Neural cell (in vitro differentiated cells): ENCODE measurements around the gene EML6. TPM values are rescaled to one million over a fixed set of nuclear protein-coding genes. Genes with fewer than 3 reads are reported as not detected.

Source experiments
- H2AFZ ChIP-seq: fragments of 200-600, 300-800 bp; sonication (generic), shearing (Covaris generic); 2 replicates; pipeline ENCODE4 v1.6.0; 2014; ENCODE audit warnings: low read depth, mild to moderate bottlenecking, antibody characterized with exemption, low read length, moderate library complexity
- H3F3A ChIP-seq: fragments of 200-600 bp; shearing (Covaris generic); 2 replicates; pipeline ENCODE4 v1.6.1; 2016; ENCODE audit warnings: mild to moderate bottlenecking, moderate library complexity, mixed read lengths, antibody characterized with exemption, low read length; ENCODE audit not compliant: insufficient read depth, poor library complexity, severe bottlenecking
- H3K27ac ChIP-seq: fragments of 200-600, 300-800 bp; sonication (generic), shearing (Covaris generic); 2 replicates; pipeline ENCODE4 v1.5.1; 2014; ENCODE audit warnings: mild to moderate bottlenecking, low read length, moderate library complexity
- H3K27me3 ChIP-seq: fragments of 300-800, 200-600 bp; sonication (generic), shearing (Covaris generic); 2 replicates; pipeline ENCODE4 v1.6.0; 2014; ENCODE audit warnings: mild to moderate bottlenecking, low read depth, low read length, moderate library complexity; ENCODE audit not compliant: insufficient read depth
- H3K36me3 ChIP-seq: fragments of 300-800, 200-600 bp; sonication (generic), shearing (Covaris generic); 2 replicates; pipeline ENCODE4 v1.5.1; 2014; ENCODE audit warnings: mild to moderate bottlenecking, antibody characterized with exemption, low read length, moderate library complexity; ENCODE audit not compliant: insufficient read depth
- H3K4me2 ChIP-seq: fragments of 300-800, 200-600 bp; sonication (generic), shearing (Covaris generic); 2 replicates; pipeline ENCODE4 v1.6.0; 2014; ENCODE audit warnings: mild to moderate bottlenecking, low read length
- H3K4me3 ChIP-seq: fragments of 300-800, 200-600 bp; sonication (generic), shearing (Covaris generic); 2 replicates; pipeline ENCODE4 v1.5.1; 2014; ENCODE audit warnings: mild to moderate bottlenecking, low read length, moderate library complexity
- H3K79me2 ChIP-seq: fragments of 200-600 bp; shearing (Covaris generic); replicated peaks from 2 replicates; pipeline ENCODE4 v1.6.0; 2014; ENCODE audit warnings: mild to moderate bottlenecking, low read length, moderate library complexity; ENCODE audit not compliant: insufficient read depth
- H3K9ac ChIP-seq: fragments of 300-800, 200-600 bp; sonication (generic), shearing (Covaris generic); 2 replicates; pipeline ENCODE4 v1.6.1; 2016; ENCODE audit warnings: mild to moderate bottlenecking, low read length, mixed read lengths
- H3K9me2 ChIP-seq: fragments of 200-600 bp; shearing (Covaris generic); 2 replicates; pipeline ENCODE4 v1.6.1; 2016; ENCODE audit warnings: mild to moderate bottlenecking, low read length, mixed read lengths; ENCODE audit not compliant: insufficient read depth
- H3K9me3 ChIP-seq: fragments of 200-600, 300-800 bp; sonication (generic), shearing (Covaris generic); 2 replicates; pipeline ENCODE4 v1.6.1; 2016; ENCODE audit warnings: mild to moderate bottlenecking, mixed run types, low read length, moderate library complexity, mixed read lengths
- H4K20me1 ChIP-seq: fragments of 200-600 bp; shearing (Covaris generic); 2 replicates; pipeline ENCODE4 v1.6.1; 2016; ENCODE audit warnings: mild to moderate bottlenecking, mixed run types; ENCODE audit not compliant: insufficient read depth
- CTCF ChIP-seq: fragments of 450-650 bp; IDR thresholded peaks from 2 replicates; pipeline ENCODE4 v1.5.1; 2014; ENCODE audit warnings: antibody characterized with exemption, mild to moderate bottlenecking, moderate library complexity; ENCODE audit not compliant: poor library complexity, severe bottlenecking
- EP300 ChIP-seq: fragments of 450-650 bp; conservative IDR thresholded peaks from 2 replicates; pipeline ENCODE4 v1.6.1; 2014; ENCODE audit warnings: antibody characterized with exemption, mild to moderate bottlenecking, moderate library complexity; ENCODE audit not compliant: poor library complexity, severe bottlenecking
- RAD21 ChIP-seq: fragments of 450-650 bp; conservative IDR thresholded peaks from 2 replicates; pipeline ENCODE4 v1.6.1; 2014; ENCODE audit warnings: antibody characterized with exemption, mild to moderate bottlenecking, moderate library complexity
- SMC3 ChIP-seq: fragments of 450-650 bp; conservative IDR thresholded peaks from 2 replicates; pipeline ENCODE4 v1.6.1; 2014; ENCODE audit warnings: antibody characterized with exemption, mild to moderate bottlenecking, moderate library complexity; ENCODE audit not compliant: poor library complexity
- TAF1 ChIP-seq: IDR thresholded peaks from 2 replicates; pipeline ENCODE4 v1.6.1; 2012; ENCODE audit warnings: low read depth
- polyA plus RNA-seq: library from polyadenylated mRNA; depleted of rRNA; stranded (reverse); fragments of >200 nt; gene quantifications from 2 replicates; pipeline ENCODE4 v1.2.3, GENCODE V29; 2014
- TF ChIP-seq, protein P1 (sequence below): IDR thresholded peaks from 2 replicates; pipeline ENCODE4 v1.6.1; 2012; ENCODE audit warnings: borderline replicate concordance

The EML6 gene
- polyA plus RNA-seq, 1 donor from 2014 or later: 13.4 TPM

- H3K9me2 ChIP-seq: no peaks in the 10 kb centered on the region
- H2AFZ ChIP-seq: no peak overlapping the region
- no peaks in the 10 kb centered on the region for H3F3A ChIP-seq
- H3K79me2 ChIP-seq: no peaks in the 10 kb centered on the region
- no peaks in the 10 kb centered on the region for H3K27me3 ChIP-seq
- H3K4me3 ChIP-seq: no peak overlapping the region
- no peak overlapping the region for H3K27ac ChIP-seq
- no peaks in the 10 kb centered on the region for H3K9me3 ChIP-seq
- no peaks in the 10 kb centered on the region for H4K20me1 ChIP-seq
- TF ChIP-seq, protein P1, sequence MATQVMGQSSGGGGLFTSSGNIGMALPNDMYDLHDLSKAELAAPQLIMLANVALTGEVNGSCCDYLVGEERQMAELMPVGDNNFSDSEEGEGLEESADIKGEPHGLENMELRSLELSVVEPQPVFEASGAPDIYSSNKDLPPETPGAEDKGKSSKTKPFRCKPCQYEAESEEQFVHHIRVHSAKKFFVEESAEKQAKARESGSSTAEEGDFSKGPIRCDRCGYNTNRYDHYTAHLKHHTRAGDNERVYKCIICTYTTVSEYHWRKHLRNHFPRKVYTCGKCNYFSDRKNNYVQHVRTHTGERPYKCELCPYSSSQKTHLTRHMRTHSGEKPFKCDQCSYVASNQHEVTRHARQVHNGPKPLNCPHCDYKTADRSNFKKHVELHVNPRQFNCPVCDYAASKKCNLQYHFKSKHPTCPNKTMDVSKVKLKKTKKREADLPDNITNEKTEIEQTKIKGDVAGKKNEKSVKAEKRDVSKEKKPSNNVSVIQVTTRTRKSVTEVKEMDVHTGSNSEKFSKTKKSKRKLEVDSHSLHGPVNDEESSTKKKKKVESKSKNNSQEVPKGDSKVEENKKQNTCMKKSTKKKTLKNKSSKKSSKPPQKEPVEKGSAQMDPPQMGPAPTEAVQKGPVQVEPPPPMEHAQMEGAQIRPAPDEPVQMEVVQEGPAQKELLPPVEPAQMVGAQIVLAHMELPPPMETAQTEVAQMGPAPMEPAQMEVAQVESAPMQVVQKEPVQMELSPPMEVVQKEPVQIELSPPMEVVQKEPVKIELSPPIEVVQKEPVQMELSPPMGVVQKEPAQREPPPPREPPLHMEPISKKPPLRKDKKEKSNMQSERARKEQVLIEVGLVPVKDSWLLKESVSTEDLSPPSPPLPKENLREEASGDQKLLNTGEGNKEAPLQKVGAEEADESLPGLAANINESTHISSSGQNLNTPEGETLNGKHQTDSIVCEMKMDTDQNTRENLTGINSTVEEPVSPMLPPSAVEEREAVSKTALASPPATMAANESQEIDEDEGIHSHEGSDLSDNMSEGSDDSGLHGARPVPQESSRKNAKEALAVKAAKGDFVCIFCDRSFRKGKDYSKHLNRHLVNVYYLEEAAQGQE: no peak
- TF ChIP-seq RAD21: no peak
- TF ChIP-seq EP300: no peak
- no peak for TF ChIP-seq SMC3
- TF ChIP-seq TAF1: no peak
- H3K4me2 ChIP-seq: no peak overlapping the region
- H3K9ac ChIP-seq: no peak overlapping the region
- no peaks in the 10 kb centered on the region for H3K36me3 ChIP-seq
Observed at GRCh38 chr2:54755641-54756326, 32.3 kb downstream of the EML6 start.

- no peaks in the 10 kb centered on the region for H3K27me3 ChIP-seq
- TF ChIP-seq CTCF (no peak), SMC3 (no peak), TAF1 (no peak)
- no peak overlapping the region for H2AFZ ChIP-seq
- H3F3A ChIP-seq: no peaks in the 10 kb centered on the region
- H3K27ac ChIP-seq: no peak overlapping the region
- no peak overlapping the region for H3K4me2 ChIP-seq
- no peak overlapping the region for H3K9ac ChIP-seq
- no peak overlapping the region for H3K4me3 ChIP-seq
- no peaks in the 10 kb centered on the region for H3K36me3 ChIP-seq
- H3K79me2 ChIP-seq: no peaks in the 10 kb centered on the region
- H4K20me1 ChIP-seq: no peaks in the 10 kb centered on the region
- no peaks in the 10 kb centered on the region for H3K9me2 ChIP-seq
- H3K9me3 ChIP-seq: no peaks in the 10 kb centered on the region
Observed at GRCh38 chr2:54757500-54757899, 34.0 kb downstream of the EML6 start.

DNA sequence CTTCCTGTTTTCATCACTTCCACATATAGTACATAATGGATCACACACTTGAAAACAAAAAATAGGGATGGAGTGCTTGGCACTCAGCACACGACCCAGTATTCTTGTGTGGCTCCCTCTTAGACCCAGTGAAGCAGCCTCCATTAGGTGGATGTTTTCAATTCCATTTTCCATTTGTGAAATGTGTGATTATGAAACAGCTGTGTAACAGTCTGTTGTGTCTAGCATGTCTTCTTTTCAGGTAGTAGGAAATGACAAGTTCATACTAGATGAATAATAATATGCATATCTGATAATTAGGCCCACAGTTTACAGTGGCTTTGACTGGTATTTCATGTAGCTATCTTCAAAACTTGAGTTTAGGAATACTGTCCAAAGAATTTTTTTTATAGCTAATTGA is 35.5 kb downstream of the EML6 start:
- H3K9me2 ChIP-seq: no peaks in the 10 kb centered on the region
- H3K79me2 ChIP-seq: no peaks in the 10 kb centered on the region
- no peaks in the 10 kb centered on the region for H3K9me3 ChIP-seq
- H3K4me2 ChIP-seq: no peak overlapping the region
- H3K36me3 ChIP-seq: no peaks in the 10 kb centered on the region
- H4K20me1 ChIP-seq: no peaks in the 10 kb centered on the region
- no peak for TF ChIP-seq CTCF
- no peak overlapping the region for H3K9ac ChIP-seq
- no peak overlapping the region for H3K27ac ChIP-seq
- no peaks in the 10 kb centered on the region for H3F3A ChIP-seq
- H3K4me3 ChIP-seq: no peak overlapping the region
- no peaks in the 10 kb centered on the region for H3K27me3 ChIP-seq
- no peak overlapping the region for H2AFZ ChIP-seq
